Left lobe of liver (tissue), 2 donors: ENCODE data around the gene CYP4F22. TPM values are rescaled to one million over a fixed set of nuclear protein-coding genes. Genes with fewer than 3 reads are reported as not detected.

Source experiments
- ATAC-seq: fragments of 200-7000 bp; cut with Tn5 transposase; one replicate; pipeline ENCODE4 v1.9.1; 2020; ENCODE audit warnings: mild to moderate bottlenecking, moderate library complexity
- DNase-seq: peaks from one replicate; pipeline ENCODE4 v3.0.0-alpha.2; 2020; ENCODE audit warnings: low spot score
- total RNA-seq: library from RNA; stranded (reverse); gene quantifications from one replicate; pipeline ENCODE4 v1.2.1, GENCODE V29; 2021
- donor health status: DM: no; HTN: no; CAD: no; lungs with moderate emphysema.
- donor health status: DM: no; HTN: yes; CAD: no.

CYP4F22 gene
- total RNA-seq, 1 donor from 2014 or later: 1.5 TPM

DNA sequence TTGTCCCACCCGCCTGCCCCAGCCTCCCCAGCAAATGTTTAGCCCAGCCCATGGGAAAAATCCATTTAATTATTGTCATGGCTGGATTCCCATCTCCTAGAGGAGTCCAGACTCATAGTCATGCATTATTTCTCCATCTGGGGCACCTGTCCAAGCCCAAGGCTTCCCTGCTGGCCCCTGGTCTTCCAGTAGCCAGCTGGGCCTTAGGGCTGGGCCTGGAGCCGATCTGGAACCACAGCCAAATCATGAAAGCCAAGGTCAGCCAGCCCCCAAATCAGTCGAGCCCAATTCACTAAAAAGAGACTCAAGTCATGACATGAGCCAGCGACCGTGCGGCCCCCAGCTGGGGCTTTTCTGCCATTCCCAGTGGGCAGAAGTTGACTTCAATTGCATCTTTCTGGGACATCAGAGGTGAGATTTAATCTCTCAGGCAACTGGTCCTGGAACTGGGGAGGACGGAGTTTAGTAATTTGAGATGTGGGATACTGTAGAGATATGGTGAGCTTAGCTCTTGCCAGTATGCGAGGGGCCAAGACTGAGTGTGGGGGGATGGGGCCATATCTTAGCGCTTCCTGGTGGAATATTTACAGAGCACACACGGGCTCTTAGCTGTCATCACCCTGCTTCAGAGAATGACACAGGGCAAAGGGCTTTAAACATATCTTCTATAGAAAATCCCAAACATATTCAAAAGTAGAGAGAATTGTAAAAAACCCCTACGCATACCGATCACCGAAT lies 19.7 kb upstream of the CYP4F22 start:
- DNase-seq (no peak), ATAC-seq (no peak)

DNA sequence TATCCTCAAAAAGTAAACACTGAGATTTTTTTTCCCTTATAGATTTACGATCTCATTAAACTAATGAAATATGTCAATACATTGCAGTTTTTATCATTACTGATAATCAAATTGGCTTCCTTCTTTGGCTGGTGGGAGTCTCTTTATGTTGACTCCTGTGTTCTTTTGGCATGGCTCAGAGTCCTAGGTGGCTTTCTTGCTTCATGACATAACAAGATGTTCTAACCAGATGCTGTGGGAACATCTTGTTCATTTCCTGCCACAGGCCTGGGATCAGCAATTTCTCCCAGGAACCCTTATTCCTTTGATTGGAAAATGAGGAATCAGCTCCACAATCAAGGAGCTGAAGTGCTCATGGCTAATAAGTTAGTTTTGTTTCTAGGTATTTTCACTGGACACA lies 13.2 kb upstream of the CYP4F22 start:
- no peak for ATAC-seq

DNA sequence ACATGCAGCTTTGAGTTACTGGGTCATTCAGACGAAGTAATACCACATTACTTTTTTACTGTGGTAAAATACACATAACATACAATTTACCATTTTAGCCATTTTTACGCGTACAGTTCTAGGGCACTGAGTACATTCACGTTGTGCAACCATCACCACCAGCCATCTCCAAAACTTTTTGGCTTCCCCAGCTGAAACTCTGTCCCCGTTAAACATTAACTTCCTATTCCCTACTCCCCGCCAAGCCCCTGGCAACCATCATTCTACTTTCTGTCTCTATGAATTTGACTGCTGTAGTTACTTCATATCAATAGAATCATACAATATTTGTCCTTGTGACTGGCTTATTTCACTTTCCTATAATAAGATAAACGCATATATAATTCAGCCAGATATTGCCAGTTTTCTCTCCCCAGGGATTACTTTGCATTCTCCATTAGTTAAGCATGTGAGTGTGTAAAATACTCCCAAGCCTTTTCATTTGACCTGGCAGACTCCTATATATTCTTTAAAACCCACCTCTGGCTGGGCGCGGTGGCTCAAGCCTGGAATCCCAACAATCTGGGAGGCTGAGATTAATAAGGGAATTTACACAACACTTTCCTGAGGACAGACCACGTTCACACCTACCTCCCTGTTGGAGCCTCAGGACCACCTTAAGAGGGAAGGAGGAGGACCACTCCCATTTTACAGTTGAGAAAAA lies 10.0 kb upstream of the CYP4F22 start:
- peak; percentile 68 for ATAC-seq
- peak; percentile 80 for DNase-seq

More for the DNA sequence above, 13.2 kb upstream of the CYP4F22 start:
- DNase-seq: no peak

DNA sequence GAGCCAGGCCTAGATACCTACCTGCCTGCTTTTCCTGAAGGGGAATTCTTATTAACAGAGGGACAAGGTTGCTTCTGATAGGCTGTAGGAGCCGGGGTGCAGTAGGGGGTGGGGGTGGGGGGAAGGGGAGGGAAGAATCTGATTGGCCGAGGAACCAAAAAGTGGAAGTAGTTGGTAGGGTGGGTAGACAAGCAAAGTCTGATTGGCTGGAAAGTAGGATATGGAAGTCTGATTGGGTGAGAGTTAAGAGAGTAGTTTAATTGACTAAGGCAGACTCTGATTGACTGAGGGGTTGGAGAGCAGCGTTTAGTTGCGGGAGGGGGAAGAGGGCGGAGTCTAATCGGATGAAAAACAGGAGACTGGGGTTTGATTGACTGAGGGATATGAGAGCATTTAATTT lies 9.4 kb upstream of the CYP4F22 start:
- DNase-seq: peak; percentile 82
- peak; percentile 91 for ATAC-seq

DNA sequence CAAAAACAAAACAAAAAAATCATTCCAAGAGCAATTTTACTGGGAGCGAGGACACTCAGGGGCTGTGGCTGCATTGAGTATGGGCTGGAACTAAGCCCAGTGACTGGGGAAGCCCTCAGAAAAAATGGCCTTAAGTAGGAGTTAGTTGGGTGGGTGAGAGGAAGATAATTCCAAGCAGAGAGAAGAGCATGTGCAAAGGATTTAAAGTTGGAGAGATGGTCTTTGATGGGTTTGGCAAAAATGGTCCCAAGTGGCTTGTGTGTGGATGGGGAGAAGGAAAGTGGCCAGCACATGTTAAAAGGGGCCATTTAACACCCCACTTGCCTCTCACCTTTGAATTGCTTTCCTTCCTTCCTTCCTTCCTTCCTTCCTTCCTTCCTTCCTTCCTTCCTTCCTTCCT lies 6.7 kb upstream of the CYP4F22 start:
- ATAC-seq (no peak), DNase-seq (no peak)

- DNase-seq: no peak
- no peak for ATAC-seq
Measured at GRCh38 chr19:15502264-15502663, 6.1 kb upstream of the CYP4F22 start.

GRCh38 chr19:15506074-15506571 lies 2.2 kb upstream of the CYP4F22 start:
- ATAC-seq (peak; percentile 84), DNase-seq (peak; percentile 90)

- no peak for DNase-seq
- ATAC-seq: no peak
Measured at GRCh38 chr19:15507068-15508034, 974 bp upstream of the CYP4F22 start.

DNA sequence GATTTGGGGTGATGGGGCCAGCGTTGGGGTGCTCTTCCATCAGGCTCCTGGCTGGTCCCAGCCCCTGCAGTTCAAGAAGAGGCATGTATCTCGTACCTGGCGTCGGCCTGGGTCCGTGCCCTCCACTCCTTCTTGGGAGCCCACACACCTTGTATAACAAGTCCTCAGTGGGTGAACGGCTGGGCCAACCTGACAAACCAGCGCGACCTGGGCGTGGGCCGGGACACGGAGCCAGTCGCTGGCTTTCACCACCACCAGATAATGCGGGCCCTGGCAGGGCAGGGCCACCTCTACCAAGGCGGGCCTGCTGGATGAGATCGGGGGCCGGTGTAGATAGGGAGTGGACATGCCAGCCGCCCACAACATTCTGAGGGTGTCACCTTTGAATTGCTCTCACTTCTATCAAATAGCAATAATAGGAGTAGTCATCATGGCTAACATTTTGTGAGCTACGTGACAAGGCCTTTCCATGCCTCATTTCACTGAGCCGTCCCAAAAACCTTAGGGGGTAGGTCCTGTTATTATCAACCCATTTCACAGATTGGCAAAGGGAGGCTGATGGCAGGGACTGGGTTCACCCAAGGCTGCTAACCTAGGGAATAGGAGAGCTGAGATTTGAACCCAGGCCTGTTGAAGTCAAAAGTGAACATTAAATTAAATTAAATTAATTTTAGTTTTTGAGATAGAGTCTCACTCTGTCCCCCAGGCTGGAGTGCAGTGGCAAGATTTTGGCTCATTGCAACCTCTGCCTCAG lies 3.5 kb downstream of the CYP4F22 start:
- ATAC-seq: no peak

GRCh38 chr19:15515227-15515625 lies 6.9 kb downstream of the CYP4F22 start:
- peak; percentile 79 for ATAC-seq
- DNase-seq: peak; percentile 59

More for the DNA sequence above, 3.5 kb downstream of the CYP4F22 start:
- DNase-seq: no peak

DNA sequence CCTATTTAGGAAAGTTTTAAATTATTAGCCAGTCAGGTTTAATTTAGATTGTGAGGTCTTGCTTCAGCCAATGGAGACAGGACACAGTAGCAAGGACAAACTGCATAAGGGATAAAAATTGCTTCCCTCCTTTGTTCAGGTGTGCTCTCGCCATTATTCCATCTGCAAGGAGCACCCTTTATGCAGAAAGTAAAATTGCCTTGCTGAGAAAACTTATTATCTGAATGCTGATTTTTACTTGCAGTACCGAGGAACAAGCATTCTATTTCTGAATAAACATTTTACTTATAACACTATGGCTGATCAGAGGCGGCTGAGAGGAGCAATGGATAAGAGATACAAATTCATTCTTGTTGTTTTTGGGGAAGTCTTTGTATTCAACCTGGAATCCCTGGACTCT lies 8.0 kb downstream of the CYP4F22 start:
- DNase-seq (no peak), ATAC-seq (no peak)

GRCh38 chr19:15517778-15518177 lies 9.5 kb downstream of the CYP4F22 start:
- DNase-seq: no peak
- no peak for ATAC-seq

GRCh38 chr19:15519433-15519976 lies 11.2 kb downstream of the CYP4F22 start:
- DNase-seq: no peak

DNA sequence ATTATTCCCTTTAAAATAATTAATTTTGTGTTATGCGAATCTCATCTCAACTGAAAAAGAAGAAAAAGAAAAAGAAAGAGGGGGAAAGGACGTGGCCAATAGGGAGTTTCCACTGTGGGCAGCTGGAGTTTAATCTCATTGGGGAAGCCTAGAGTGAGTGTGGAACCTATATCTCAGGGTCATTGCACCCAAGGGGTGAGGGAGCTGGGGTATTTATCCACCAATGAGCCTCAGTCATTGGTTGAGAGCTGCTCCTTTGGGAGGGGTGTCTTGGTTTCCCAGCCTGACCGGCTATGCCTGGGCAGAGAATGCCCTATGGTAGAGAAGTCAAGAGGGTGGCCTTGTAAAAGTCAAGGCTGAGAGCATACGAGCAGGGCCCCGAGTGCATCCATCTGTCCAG lies 16.5 kb downstream of the CYP4F22 start:
- ATAC-seq (no peak), DNase-seq (no peak)

More at GRCh38 chr19:15519433-15519976, 11.2 kb downstream of the CYP4F22 start:
- ATAC-seq: no peak

DNA sequence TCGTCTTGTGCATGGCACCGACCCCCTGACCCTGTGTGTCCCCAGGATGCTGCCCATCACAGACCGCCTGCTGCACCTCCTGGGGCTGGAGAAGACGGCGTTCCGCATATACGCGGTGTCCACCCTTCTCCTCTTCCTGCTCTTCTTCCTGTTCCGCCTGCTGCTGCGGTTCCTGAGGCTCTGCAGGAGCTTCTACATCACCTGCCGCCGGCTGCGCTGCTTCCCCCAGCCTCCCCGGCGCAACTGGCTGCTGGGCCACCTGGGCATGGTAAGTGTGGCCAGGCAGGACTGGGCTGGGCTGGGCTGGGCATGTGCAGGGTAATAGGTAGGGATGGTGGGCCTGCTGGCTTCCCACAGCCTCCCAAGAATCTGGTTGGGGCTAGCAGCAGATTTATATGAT lies 17.0 kb downstream of the CYP4F22 start:
- DNase-seq (no peak), ATAC-seq (no peak)

GRCh38 chr19:15526408-15526807 lies 18.1 kb downstream of the CYP4F22 start:
- DNase-seq (no peak), ATAC-seq (no peak)

- no peak for ATAC-seq
- no peak for DNase-seq
Measured at GRCh38 chr19:15527705-15528104, 19.4 kb downstream of the CYP4F22 start.

GRCh38 chr19:15529774-15530372 lies 21.5 kb downstream of the CYP4F22 start:
- DNase-seq: no peak
- no peak for ATAC-seq

DNA sequence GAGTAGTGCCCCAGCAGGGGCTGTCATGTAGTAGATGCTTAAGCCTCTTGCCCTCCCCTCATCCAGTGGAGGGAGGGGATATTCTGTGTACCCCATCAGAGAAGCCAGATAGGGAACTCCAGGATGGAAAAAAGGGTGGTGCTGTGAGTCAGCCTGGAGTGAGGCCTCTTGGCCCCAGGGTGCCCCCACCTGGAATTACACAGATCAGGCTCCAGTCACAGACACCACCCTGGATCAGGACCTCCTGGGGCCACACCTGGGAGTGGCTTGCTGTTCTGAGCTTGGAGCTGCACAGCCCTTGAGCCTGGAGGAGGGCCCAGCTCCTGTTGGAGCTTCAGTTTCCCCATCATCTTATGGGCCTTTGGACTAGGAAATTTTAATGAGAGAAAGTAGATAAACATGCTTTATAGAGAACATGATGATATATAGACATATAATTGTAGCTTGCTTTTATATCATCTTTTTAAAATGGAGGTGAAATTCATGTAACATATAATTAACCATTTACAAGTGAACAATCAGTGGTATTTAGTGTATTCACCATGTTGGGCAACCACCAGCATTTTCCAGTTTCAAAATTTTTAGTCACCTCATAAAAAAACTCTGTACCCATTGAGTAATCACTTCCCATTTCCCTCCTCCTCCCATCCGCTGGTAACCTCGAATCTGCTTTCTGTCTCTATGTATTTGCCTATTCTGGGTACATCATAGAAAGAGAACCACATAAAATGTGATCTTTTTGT lies 24.6 kb downstream of the CYP4F22 start:
- DNase-seq (no peak), ATAC-seq (peak; percentile 76)
